HepG2 (cell line): ENCODE measurements around the gene OSM. TPM values are rescaled to one million over a fixed set of nuclear protein-coding genes. Genes with fewer than 3 reads are reported as not detected.

Experiments
- ATAC-seq: fragments of 200-7000 bp; cut with Tn5 transposase; 3 replicates; pipeline ENCODE4 v1.9.1; 2020; ENCODE audit warnings: mild to moderate bottlenecking, moderate library complexity
- BruUV-seq: library from RNA; stranded (reverse); fragments of 400-500 nt; replicated peaks from 2 replicates; lab custom pipeline; 2021; lab: Mats Ljungman, UMichigan
- CTCF ChIA-PET: fragments of 300-600 bp; formaldehyde crosslinking; extraction: SDS; loops from one replicate; lab custom pipeline; 2021; ENCODE audit warnings: low total read pairs, inconsistent platforms, low intra/inter-chr PET ratio; lab: Yijun Ruan, JAX
- POLR2A ChIA-PET: fragments of 350-600 bp; sonication (Branson Sonifier 250); formaldehyde crosslinking; loops from one replicate; lab custom pipeline; 2020; ENCODE audit warnings: antibody characterized with exemption, inconsistent platforms; lab: Yijun Ruan, JAX
- DNase-seq: peaks from one replicate; pipeline ENCODE4 v3.0.0-alpha.2; 2015; ENCODE audit warnings: low spot score
- FAIRE-seq: peaks from 3 replicates; lab custom pipeline; 2011; peaks lifted over from hg19 to GRCh38; lab: Jason Lieb, UNC
- H2AFZ ChIP-seq: one replicate; pipeline ENCODE4 v1.6.1; 2011; ENCODE audit warnings: low read length, inconsistent platforms
- H3K27ac ChIP-seq: fragments of 300-600 bp; 3 replicates; pipeline ENCODE4 v1.8.0; 2011; ENCODE audit warnings: mixed run types, mild to moderate bottlenecking, mixed read lengths, low read length, inconsistent platforms; ENCODE audit not compliant: insufficient read depth; ENCODE audit errors: extremely low read length
- H3K27me3 ChIP-seq, 2 experiments: fragments of 200-600 bp in 1 of 2; 2 replicates in 1 of 2; 3 replicates in 1 of 2; pipeline versions ENCODE4 v1.6.0 to v1.8.0; 2011; ENCODE audit warnings: low read length in 2 of 2, mild to moderate bottlenecking in 2 of 2, moderate library complexity in 2 of 2, inconsistent platforms in 1 of 2; ENCODE audit not compliant: insufficient read depth in 2 of 2, control insufficient read depth in 1 of 2
- H3K36me3 ChIP-seq, 2 experiments: fragments of 200-600 bp in 1 of 2; replicated peaks in 1 of 2; 2 replicates in 1 of 2; 3 replicates in 1 of 2; pipeline versions ENCODE4 v1.5.1 to v1.8.0; 2011; ENCODE audit warnings: low read length in 2 of 2, inconsistent platforms in 1 of 2; ENCODE audit not compliant: insufficient read depth in 2 of 2, control insufficient read depth in 1 of 2
- H3K4me1 ChIP-seq: 2 replicates; pipeline ENCODE4 v1.5.1; 2012; ENCODE audit warnings: low read length, inconsistent platforms; ENCODE audit not compliant: insufficient read depth
- H3K4me2 ChIP-seq: 2 replicates; pipeline ENCODE4 v1.6.0; 2011; ENCODE audit warnings: low read depth, low read length, inconsistent platforms
- H3K4me3 ChIP-seq, 3 experiments: fragments of 200-600 bp in 1 of 3; sonication (generic), shearing (Covaris generic) in 1 of 3; replicated peaks in 1 of 3; 2 replicates each; pipeline ENCODE4 v1.5.1; 2011 to 2016; ENCODE audit warnings: low read length in 3 of 3, inconsistent platforms in 2 of 3, low read depth in 2 of 3, mild to moderate bottlenecking in 2 of 3, control low read depth in 1 of 3, mixed read lengths in 1 of 3; ENCODE audit not compliant: insufficient read depth in 1 of 3
- H3K79me2 ChIP-seq: one replicate; pipeline ENCODE4 v1.6.1; 2011; ENCODE audit warnings: low read length, inconsistent platforms; ENCODE audit not compliant: insufficient read depth
- H3K9ac ChIP-seq: 2 replicates; pipeline ENCODE4 v1.6.0; 2011; ENCODE audit warnings: mild to moderate bottlenecking, low read depth, low read length, inconsistent platforms; ENCODE audit not compliant: insufficient read depth
- H3K9me3 ChIP-seq: 2 replicates; pipeline ENCODE4 v1.5.1; 2012; ENCODE audit warnings: mild to moderate bottlenecking, low read length
- H4K20me1 ChIP-seq: 2 replicates; pipeline ENCODE4 v1.6.0; 2011; ENCODE audit warnings: inconsistent platforms, mild to moderate bottlenecking, low read length, moderate library complexity; ENCODE audit not compliant: insufficient read depth
- ATF7-NPFF ChIP-seq: sonication (generic); formaldehyde crosslinking; IDR thresholded peaks from 2 replicates; pipeline ENCODE4 v1.8.1; 2023; ENCODE audit warnings: mild to moderate bottlenecking, low read depth, missing genetic modification reagents, moderate library complexity
- DNMT3B ChIP-seq: conservative IDR thresholded peaks from 2 replicates; pipeline ENCODE4 v1.6.1; 2016; ENCODE audit warnings: missing biosample characterization, control low read depth
- ELF3 ChIP-seq: IDR thresholded peaks from 2 replicates; pipeline ENCODE4 v1.6.1; 2016; ENCODE audit warnings: missing genetic modification reagents, missing compliant biosample characterization
- NFE2L2 ChIP-seq: fragments of 150-350 bp; IDR thresholded peaks from 2 replicates; pipeline ENCODE4 v1.6.1; 2014; ENCODE audit warnings: low read length
- RBAK ChIP-seq: sonication (generic); formaldehyde crosslinking; IDR thresholded peaks from 2 replicates; pipeline ENCODE4 v1.5.1; 2020; ENCODE audit warnings: mild to moderate bottlenecking, missing genetic modification reagents
- SMYD3 ChIP-seq: sonication (generic); formaldehyde crosslinking; IDR thresholded peaks from 2 replicates; pipeline ENCODE4 v1.8.1; 2023; ENCODE audit warnings: mild to moderate bottlenecking, missing genetic modification reagents
- SNAI1 ChIP-seq: sonication (generic); formaldehyde crosslinking; IDR thresholded peaks from 2 replicates; pipeline ENCODE4 v1.5.0; 2020; ENCODE audit warnings: mild to moderate bottlenecking, missing genetic modification reagents, borderline replicate concordance
- SP5 ChIP-seq: IDR thresholded peaks from 2 replicates; pipeline ENCODE4 v1.6.1; 2016; ENCODE audit warnings: low read depth, borderline replicate concordance
- TBX2 ChIP-seq: sonication (generic); formaldehyde crosslinking; IDR thresholded peaks from 2 replicates; pipeline ENCODE4 v1.5.0; 2020; ENCODE audit warnings: missing genetic modification reagents, mild to moderate bottlenecking, borderline replicate concordance
- ZNF337 ChIP-seq: sonication (generic); formaldehyde crosslinking; IDR thresholded peaks from 2 replicates; pipeline ENCODE4 v1.5.1; 2020; ENCODE audit warnings: missing genetic modification reagents, low read depth, mild to moderate bottlenecking, borderline replicate concordance
- ZNF530 ChIP-seq: sonication (generic); formaldehyde crosslinking; IDR thresholded peaks from 2 replicates; pipeline ENCODE4 v1.5.0; 2020; ENCODE audit warnings: low read depth, mild to moderate bottlenecking, missing genetic modification reagents
- ZNF740 ChIP-seq: sonication (generic); formaldehyde crosslinking; IDR thresholded peaks from 2 replicates; pipeline ENCODE4 v1.4.0; 2020; ENCODE audit warnings: missing genetic modification reagents
- ZNF747 ChIP-seq: sonication (generic); formaldehyde crosslinking; IDR thresholded peaks from 2 replicates; pipeline ENCODE4 v1.8.1; 2023; ENCODE audit warnings: missing genetic modification reagents, mild to moderate bottlenecking, borderline replicate concordance
- WGBS: methylation state at CpG from one replicate; pipeline ENCODE4 v1.1.6; 2017; ENCODE audit warnings: low lambda C conversion rate; 5-methylcytosine and 5-hydroxymethylcytosine counted together
- in situ Hi-C: cut with HindIII; loops from 2 replicates; pipeline ENCODE4 v1.10.0; 2017; ENCODE audit warnings: low pct_unique_long_range_greater_than_20kb; ENCODE audit not compliant: extremely low pct_ligation_motif_present
- intact Hi-C: fragments of 100-400 bp; cut with micrococcal nuclease; formaldehyde crosslinking; loops from one replicate; pipeline ENCODE4 v1.10.0; 2022; ENCODE audit not compliant: unreplicated experiment
- polyA plus RNA-seq, 8 experiments: library from polyadenylated mRNA; depleted of rRNA in 3 of 8; stranded (reverse) in 7 of 8; unstranded in 1 of 8; fragments of >200 nt; fragmentation: Illumina TruSeq in 4 of 8; extraction: Trizol in 4 of 8; gene quantifications; 2 replicates each; pipeline versions ENCODE4 v1.2.1 to v1.2.3, GENCODE V29; 2011 to 2016; ENCODE audit warnings: low read depth in 4 of 8, missing spikeins in 1 of 8, mixed read lengths in 1 of 8; ENCODE audit not compliant: insufficient read depth in 1 of 8
- total RNA-seq, 5 experiments: library from RNA; depleted of rRNA; stranded (reverse); fragments of >200 nt; fragmentation: Illumina TruSeq; extraction: Trizol; gene quantifications; 2 replicates each; pipeline ENCODE4 v1.2.3, GENCODE V29; 2016; ENCODE audit warnings: low read depth in 1 of 5
- TF ChIP-seq, protein P1 (sequence below): sonication (generic); formaldehyde crosslinking; conservative IDR thresholded peaks from 2 replicates; pipeline ENCODE4 v1.4.0; 2020; ENCODE audit warnings: missing genetic modification reagents

Gene OSM
- total and polyA plus RNA-seq, 2 of the 13 experiments (the other 11 are each of a cell fraction or from before 2014, with no cell fraction given): not detected

DNA sequence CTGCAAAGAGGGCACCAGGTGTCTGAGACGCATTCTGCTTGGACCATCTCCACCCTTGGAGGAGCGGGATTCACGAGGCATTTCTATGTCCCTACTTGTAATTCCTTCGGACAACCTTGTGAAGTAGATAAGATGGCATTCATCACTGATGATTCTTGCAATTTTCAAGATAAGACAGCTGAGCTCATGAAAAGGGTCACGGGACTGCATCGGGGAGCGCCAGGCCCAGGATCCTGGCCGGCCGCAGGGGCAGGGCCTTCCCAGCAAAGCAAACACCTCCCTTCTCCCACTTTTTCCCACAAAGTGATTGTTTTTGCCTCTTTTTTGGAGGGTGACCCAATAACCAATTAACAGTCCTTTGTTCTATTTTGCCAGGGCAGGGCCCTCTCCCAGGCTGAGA lies 28.5 kb downstream of the OSM start:
- POLR2A ChIA-PET: no interaction called here
- no peaks in the 10 kb centered on the region for H4K20me1 ChIP-seq

More for the DNA sequence above, 28.5 kb downstream of the OSM start:
- CTCF ChIA-PET: no interaction called here
- Histone ChIP-seq H3K4me3 (no peak overlapping the region), H3K9ac (no peak overlapping the region), H3K79me2 (no peaks in the 10 kb centered on the region), H3K4me1 (peaks cover 40% of the 10 kb centered on the region), H3K4me2 (no peak overlapping the region), H3K36me3 (no peaks in the 10 kb centered on the region), H3K9me3 (no peaks in the 10 kb centered on the region), H2AFZ (no peak overlapping the region), H3K27ac (no peak overlapping the region), H3K27me3 (peaks cover 0 to 35% of the 10 kb centered on the region in 2 experiments; a peak in 3 of 5 replicates)
- TF ChIP-seq SNAI1 (CRISPR knock-in tag): no peak
- no peak for TF ChIP-seq ZNF530
- TF ChIP-seq ZNF740 (CRISPR knock-in tag): no peak
- TF ChIP-seq TBX2 (CRISPR knock-in tag): no peak
- TF ChIP-seq SP5 (CRISPR knock-in tag): no peak
- TF ChIP-seq, protein P1, sequence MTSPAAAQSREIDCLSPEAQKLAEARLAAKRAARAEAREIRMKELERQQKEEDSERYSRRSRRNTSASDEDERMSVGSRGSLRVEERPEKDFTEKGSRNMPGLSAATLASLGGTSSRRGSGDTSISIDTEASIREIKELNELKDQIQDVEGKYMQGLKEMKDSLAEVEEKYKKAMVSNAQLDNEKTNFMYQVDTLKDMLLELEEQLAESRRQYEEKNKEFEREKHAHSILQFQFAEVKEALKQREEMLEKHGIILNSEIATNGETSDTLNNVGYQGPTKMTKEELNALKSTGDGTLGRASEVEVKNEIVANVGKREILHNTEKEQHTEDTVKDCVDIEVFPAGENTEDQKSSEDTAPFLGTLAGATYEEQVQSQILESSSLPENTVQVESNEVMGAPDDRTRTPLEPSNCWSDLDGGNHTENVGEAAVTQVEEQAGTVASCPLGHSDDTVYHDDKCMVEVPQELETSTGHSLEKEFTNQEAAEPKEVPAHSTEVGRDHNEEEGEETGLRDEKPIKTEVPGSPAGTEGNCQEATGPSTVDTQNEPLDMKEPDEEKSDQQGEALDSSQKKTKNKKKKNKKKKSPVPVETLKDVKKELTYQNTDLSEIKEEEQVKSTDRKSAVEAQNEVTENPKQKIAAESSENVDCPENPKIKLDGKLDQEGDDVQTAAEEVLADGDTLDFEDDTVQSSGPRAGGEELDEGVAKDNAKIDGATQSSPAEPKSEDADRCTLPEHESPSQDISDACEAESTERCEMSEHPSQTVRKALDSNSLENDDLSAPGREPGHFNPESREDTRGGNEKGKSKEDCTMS: no peak
- no peak for TF ChIP-seq ZNF747 (CRISPR knock-in tag)
- TF ChIP-seq NFE2L2: no peak
- TF ChIP-seq SMYD3: no peak
- no peak for TF ChIP-seq ELF3 (CRISPR knock-in tag)
- no peak for TF ChIP-seq DNMT3B (CRISPR knock-in tag)
- no peak for TF ChIP-seq RBAK (CRISPR knock-in tag)
- no peak for TF ChIP-seq ATF7-NPFF (CRISPR knock-in tag)
- no peak for TF ChIP-seq ZNF337 (CRISPR knock-in tag)
- BruUV-seq: no TSS peak
- DNase-seq (no peak), ATAC-seq (no peak), FAIRE-seq (no peak)
- intact Hi-C loops (no loop called here), in situ Hi-C loops (no loop called here)
- WGBS: 77% methylated on average over 8 of the region's 9 CpGs
